D721Med (cell line): ENCODE measurements around the gene CATSPERB.

Experiments used
- DNase-seq: peaks from one replicate; pipeline ENCODE4 v3.0.0; 2011; ENCODE audit warnings: low spot score; ENCODE audit not compliant: insufficient read length
- FAIRE-seq: peaks from 2 replicates; lab custom pipeline; 2011; peaks lifted over from hg19 to GRCh38; lab: Jason Lieb, UNC
- CTCF ChIP-seq: IDR thresholded peaks from 2 replicates; pipeline ENCODE4 v1.5.1; 2012; ENCODE audit warnings: mild to moderate bottlenecking, control low read depth; ENCODE audit not compliant: insufficient read depth; ENCODE audit errors: missing control alignments

Gene CATSPERB

DNA sequence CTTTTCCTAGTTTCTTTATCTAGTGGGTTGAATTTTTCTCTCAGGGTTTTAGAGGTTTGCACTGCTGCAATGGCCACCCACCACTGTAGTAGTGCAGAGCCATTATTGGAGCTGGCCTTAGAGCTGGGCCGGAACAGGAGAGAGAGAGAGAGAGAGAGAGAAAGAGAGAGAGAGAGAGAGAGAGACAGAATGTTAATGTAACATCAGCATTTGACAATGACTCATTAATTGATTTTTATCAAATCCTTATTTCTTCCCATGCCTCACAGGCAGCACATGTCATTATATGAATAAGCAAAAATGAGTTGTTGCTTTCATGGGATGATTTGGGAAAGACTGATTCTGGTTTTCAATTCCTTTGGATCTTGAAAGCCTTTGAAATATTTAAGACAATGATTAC is 145.5 kb downstream of the CATSPERB start:
- no peak for FAIRE-seq
- TF ChIP-seq CTCF: no peak
- DNase-seq: no peak

DNA sequence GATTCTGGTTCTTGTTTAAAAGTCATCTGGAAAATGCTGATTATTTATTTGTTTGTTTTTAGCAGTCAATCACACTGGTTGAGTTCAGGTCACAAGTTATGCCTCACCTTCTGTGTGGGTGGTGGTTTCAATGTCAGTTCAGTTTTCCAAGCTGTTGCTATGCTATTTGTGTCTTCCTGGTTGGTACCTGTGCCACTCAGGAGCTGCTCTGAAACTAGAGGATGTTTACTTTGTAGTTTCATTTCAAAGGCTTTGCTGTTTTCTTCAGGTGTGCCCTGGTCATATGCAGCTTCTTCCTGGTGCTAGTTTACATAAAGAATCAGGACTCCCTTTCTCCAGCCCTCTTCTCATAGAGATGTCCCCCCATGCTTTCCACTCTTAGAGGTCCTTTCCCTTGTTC is 146.0 kb downstream of the CATSPERB start:
- no peak for TF ChIP-seq CTCF
- FAIRE-seq: no peak
- DNase-seq: no peak

- no peak for TF ChIP-seq CTCF
- DNase-seq (no peak), FAIRE-seq (no peak)
Measured at GRCh38 chr14:91582761-91583160, 149.1 kb downstream of the CATSPERB start.

- no peak for FAIRE-seq
- TF ChIP-seq CTCF: no peak
Measured at GRCh38 chr14:91580876-91581577, 150.9 kb downstream of the CATSPERB start.

GRCh38 chr14:91577632-91578233 is 154.2 kb downstream of the CATSPERB start:
- DNase-seq (no peak), FAIRE-seq (no peak)
- no peak for TF ChIP-seq CTCF

More at GRCh38 chr14:91580876-91581577, 150.9 kb downstream of the CATSPERB start:
- no peak for DNase-seq

GRCh38 chr14:91575469-91576208 is 156.2 kb downstream of the CATSPERB start:
- no peak for DNase-seq
- no peak for TF ChIP-seq CTCF
- no peak for FAIRE-seq
